K562 (cell line): ENCODE results near the gene SASH3. TPM values are rescaled to one million over a fixed set of nuclear protein-coding genes. Genes with fewer than 3 reads are reported as not detected.

Source experiments
- ARID2 ChIP-seq: fragments of 450-650 bp; IDR thresholded peaks from 2 replicates; pipeline ENCODE4 v1.6.1; 2017; ENCODE audit warnings: antibody characterized with exemption, mild to moderate bottlenecking
- ETV1 ChIP-seq: fragments of 450-650 bp; conservative IDR thresholded peaks from 2 replicates; pipeline ENCODE4 v1.6.1; 2016; ENCODE audit warnings: missing genetic modification characterization, control low read depth, low read depth, missing compliant biosample characterization
- ETV5 ChIP-seq: sonication (generic); formaldehyde crosslinking; IDR thresholded peaks from 2 replicates; pipeline ENCODE4 v1.4.0; 2020; ENCODE audit warnings: low read depth, mild to moderate bottlenecking, missing genetic modification reagents
- JUND ChIP-seq, 2 experiments: IDR thresholded peaks; 2 replicates in 1 of 2; 3 replicates in 1 of 2; pipeline ENCODE4 v1.6.1; 2011; ENCODE audit warnings: borderline replicate concordance in 2 of 2, low read depth in 2 of 2, low read length in 2 of 2, improper control_type of control experiment in 1 of 2, missing biosample characterization in 1 of 2, missing genetic modification characterization in 1 of 2, missing genetic modification reagents in 1 of 2
- NFE2 ChIP-seq: IDR thresholded peaks from 2 replicates; pipeline ENCODE4 v1.6.1; 2014; ENCODE audit warnings: antibody characterized with exemption, low read depth
- NR2C2 ChIP-seq, 2 experiments: fragments of 200-800 bp in 1 of 2; sonication (Bioruptor generic) in 1 of 2; sonication (generic) in 1 of 2; formaldehyde crosslinking in 1 of 2; IDR thresholded peaks; 2 replicates each; pipeline versions ENCODE4 v1.6.1 to v1.8.0; 2016 to 2022; ENCODE audit warnings: mild to moderate bottlenecking in 1 of 2, missing compliant biosample characterization in 1 of 2, missing genetic modification characterization in 1 of 2, missing genetic modification reagents in 1 of 2
- RAD21 ChIP-seq, 2 experiments: fragments of 250-450 bp in 1 of 2; fragments of 450-650 bp in 1 of 2; sonication (Bioruptor Pico) in 1 of 2; formaldehyde crosslinking in 1 of 2; IDR thresholded peaks in 1 of 2; conservative IDR thresholded peaks in 1 of 2; 2 replicates each; pipeline versions ENCODE4 v1.4.0 to v1.8.0; 2020 to 2022; ENCODE audit warnings: mild to moderate bottlenecking in 2 of 2, moderate library complexity in 1 of 2
- SRF ChIP-seq, 2 experiments: fragments of 250-450, 450-650 bp in 1 of 2; sonication (Bioruptor Pico) in 1 of 2; sonication (generic) in 1 of 2; formaldehyde crosslinking; IDR thresholded peaks; 2 replicates each; pipeline versions ENCODE4 v1.5.0 to v1.5.1; 2020 to 2022; ENCODE audit warnings: mild to moderate bottlenecking in 1 of 2, missing genetic modification reagents in 1 of 2
- ZNF347 ChIP-seq: fragments of 450-650 bp; formaldehyde crosslinking; IDR thresholded peaks from 2 replicates; pipeline ENCODE4 v1.4.0; 2020; ENCODE audit warnings: low read depth, mild to moderate bottlenecking, moderate library complexity
- polyA plus RNA-seq, 8 experiments: library from polyadenylated mRNA; depleted of rRNA in 4 of 8; stranded (reverse) in 5 of 8; unstranded in 3 of 8; fragments of >200 nt; fragmentation: Nextera tagmentation in 2 of 8; fragmentation: Illumina TruSeq in 1 of 8; extraction: Ambion mirVana in 2 of 8; extraction: Trizol in 1 of 8; gene quantifications; 2 replicates each; pipeline versions ENCODE4 v1.2.1 to v1.2.3, GENCODE V29; 2011 to 2014; ENCODE audit warnings: inconsistent platforms in 1 of 8, missing spikeins in 1 of 8
- total RNA-seq, 7 experiments: library from RNA; depleted of rRNA in 6 of 7; stranded (reverse); fragments of >200 nt in 6 of 7; fragmentation: Illumina TruSeq in 2 of 7; extraction: Trizol in 2 of 7; gene quantifications; 2 replicates each; pipeline versions ENCODE4 v1.2.1 to v1.2.3, GENCODE V29; 2011 to 2021; ENCODE audit warnings: low replicate concordance in 1 of 7
- TF ChIP-seq, protein P1 (sequence below): fragments of 450-650 bp; IDR thresholded peaks from 2 replicates; pipeline ENCODE4 v1.6.1; 2014; ENCODE audit warnings: low read depth, mild to moderate bottlenecking, moderate library complexity, borderline replicate concordance
- TF ChIP-seq, protein P2 (sequence below), 2 experiments: fragments of 450-650 bp; formaldehyde crosslinking in 1 of 2; IDR thresholded peaks; 2 replicates each; pipeline versions ENCODE4 v1.4.0 to v1.6.1; 2014 to 2020; ENCODE audit warnings: mild to moderate bottlenecking in 2 of 2, borderline replicate concordance in 1 of 2, low read depth in 1 of 2
- TF ChIP-seq, protein P3 (sequence below): fragments of 450-650 bp; formaldehyde crosslinking; IDR thresholded peaks from 2 replicates; pipeline ENCODE4 v1.4.0; 2020; ENCODE audit warnings: mild to moderate bottlenecking, moderate library complexity
- TF ChIP-seq, protein P4 (sequence below): sonication (generic); formaldehyde crosslinking; IDR thresholded peaks from 2 replicates; pipeline ENCODE4 v1.9.0; 2022; ENCODE audit warnings: mild to moderate bottlenecking, missing genetic modification reagents

Gene SASH3
- total and polyA plus RNA-seq, 9 of the 15 experiments (the other 6 are each of a cell fraction or from before 2014, with no cell fraction given): 0.03 to 0.72 (median 0.08) TPM

DNA sequence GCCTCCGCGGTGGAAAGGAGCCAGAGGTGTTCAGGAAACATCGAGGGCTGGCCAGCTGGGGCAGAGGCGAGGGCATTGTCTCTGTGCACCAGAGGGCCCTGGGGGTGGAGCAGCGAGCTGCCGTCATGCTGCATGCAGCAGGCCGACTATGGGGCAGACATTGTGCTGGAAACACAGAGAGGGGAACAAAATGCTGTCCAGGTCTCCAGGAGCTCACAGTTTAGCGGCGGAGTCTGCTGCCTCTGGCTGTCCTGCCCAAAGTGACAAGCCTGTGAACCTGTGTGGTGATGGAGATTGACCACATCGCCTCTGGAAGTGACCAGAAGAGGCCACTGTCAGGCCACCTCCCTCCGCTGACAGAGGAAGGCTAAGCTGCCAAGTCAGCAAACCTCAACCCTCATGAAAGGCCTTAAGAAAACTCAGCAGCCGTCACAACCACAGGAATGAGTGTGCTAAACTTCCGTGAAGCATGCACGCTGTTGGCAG lies 20.1 kb upstream of the SASH3 start (continued):
- TF ChIP-seq SRF (CRISPR knock-in tag; IDR thresholded peaks at IDR 0.05) (no peak), ZNF347 (CRISPR knock-in tag) (no peak), ETV5 (CRISPR knock-in tag) (0 out of 2 replicates have a peak, but pooled peaks have one; percentile 23), NR2C2 (CRISPR knock-in tag; IDR thresholded peaks at IDR 0.05) (no peak), NR2C2 (tag; IDR thresholded peaks at IDR 0.05) (peak; percentile 16; the same call in 1 of the 2 replicates), RAD21 (CRISPR knock-in tag; conservative IDR thresholded peaks at IDR 0.05 in 1 of 2, IDR thresholded peaks at IDR 0.05 in 1 of 2) (peak; percentile 61; a peak in 3 of 4 replicates), NFE2 (0 out of 2 replicates have a peak, but pooled peaks have one; percentile 39), ETV1 (tag) (no peak), JUND (IDR thresholded peaks at IDR 0.05; ENCODE audit: borderline replicate concordance, low read depth, low read length) (0 out of 2 replicates have a peak, but pooled peaks have one; percentile 4), JUND (tag; IDR thresholded peaks at IDR 0.05; ENCODE audit: borderline replicate concordance, low read depth, low read length) (no peak), ARID2 (no peak)
- TF ChIP-seq, protein P1, sequence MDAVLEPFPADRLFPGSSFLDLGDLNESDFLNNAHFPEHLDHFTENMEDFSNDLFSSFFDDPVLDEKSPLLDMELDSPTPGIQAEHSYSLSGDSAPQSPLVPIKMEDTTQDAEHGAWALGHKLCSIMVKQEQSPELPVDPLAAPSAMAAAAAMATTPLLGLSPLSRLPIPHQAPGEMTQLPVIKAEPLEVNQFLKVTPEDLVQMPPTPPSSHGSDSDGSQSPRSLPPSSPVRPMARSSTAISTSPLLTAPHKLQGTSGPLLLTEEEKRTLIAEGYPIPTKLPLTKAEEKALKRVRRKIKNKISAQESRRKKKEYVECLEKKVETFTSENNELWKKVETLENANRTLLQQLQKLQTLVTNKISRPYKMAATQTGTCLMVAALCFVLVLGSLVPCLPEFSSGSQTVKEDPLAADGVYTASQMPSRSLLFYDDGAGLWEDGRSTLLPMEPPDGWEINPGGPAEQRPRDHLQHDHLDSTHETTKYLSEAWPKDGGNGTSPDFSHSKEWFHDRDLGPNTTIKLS: peak; percentile 33; the same call in 1 of the 2 replicates
- TF ChIP-seq, protein P2, sequence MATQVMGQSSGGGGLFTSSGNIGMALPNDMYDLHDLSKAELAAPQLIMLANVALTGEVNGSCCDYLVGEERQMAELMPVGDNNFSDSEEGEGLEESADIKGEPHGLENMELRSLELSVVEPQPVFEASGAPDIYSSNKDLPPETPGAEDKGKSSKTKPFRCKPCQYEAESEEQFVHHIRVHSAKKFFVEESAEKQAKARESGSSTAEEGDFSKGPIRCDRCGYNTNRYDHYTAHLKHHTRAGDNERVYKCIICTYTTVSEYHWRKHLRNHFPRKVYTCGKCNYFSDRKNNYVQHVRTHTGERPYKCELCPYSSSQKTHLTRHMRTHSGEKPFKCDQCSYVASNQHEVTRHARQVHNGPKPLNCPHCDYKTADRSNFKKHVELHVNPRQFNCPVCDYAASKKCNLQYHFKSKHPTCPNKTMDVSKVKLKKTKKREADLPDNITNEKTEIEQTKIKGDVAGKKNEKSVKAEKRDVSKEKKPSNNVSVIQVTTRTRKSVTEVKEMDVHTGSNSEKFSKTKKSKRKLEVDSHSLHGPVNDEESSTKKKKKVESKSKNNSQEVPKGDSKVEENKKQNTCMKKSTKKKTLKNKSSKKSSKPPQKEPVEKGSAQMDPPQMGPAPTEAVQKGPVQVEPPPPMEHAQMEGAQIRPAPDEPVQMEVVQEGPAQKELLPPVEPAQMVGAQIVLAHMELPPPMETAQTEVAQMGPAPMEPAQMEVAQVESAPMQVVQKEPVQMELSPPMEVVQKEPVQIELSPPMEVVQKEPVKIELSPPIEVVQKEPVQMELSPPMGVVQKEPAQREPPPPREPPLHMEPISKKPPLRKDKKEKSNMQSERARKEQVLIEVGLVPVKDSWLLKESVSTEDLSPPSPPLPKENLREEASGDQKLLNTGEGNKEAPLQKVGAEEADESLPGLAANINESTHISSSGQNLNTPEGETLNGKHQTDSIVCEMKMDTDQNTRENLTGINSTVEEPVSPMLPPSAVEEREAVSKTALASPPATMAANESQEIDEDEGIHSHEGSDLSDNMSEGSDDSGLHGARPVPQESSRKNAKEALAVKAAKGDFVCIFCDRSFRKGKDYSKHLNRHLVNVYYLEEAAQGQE (IDR thresholded peaks at IDR 0.05; ENCODE audit: borderline replicate concordance): peak; percentile 52; the same call in 1 of the 2 replicates
- TF ChIP-seq, protein P2 (CRISPR knock-in tag; IDR thresholded peaks at IDR 0.05; ENCODE audit: low read depth): no peak
- TF ChIP-seq, protein P3, sequence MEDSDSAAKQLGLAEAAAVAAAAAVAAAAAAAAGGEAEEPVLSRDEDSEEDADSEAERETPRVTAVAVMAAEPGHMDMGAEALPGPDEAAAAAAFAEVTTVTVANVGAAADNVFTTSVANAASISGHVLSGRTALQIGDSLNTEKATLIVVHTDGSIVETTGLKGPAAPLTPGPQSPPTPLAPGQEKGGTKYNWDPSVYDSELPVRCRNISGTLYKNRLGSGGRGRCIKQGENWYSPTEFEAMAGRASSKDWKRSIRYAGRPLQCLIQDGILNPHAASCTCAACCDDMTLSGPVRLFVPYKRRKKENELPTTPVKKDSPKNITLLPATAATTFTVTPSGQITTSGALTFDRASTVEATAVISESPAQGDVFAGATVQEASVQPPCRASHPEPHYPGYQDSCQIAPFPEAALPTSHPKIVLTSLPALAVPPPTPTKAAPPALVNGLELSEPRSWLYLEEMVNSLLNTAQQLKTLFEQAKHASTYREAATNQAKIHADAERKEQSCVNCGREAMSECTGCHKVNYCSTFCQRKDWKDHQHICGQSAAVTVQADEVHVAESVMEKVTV (CRISPR knock-in tag): peak; percentile 34; the same call in 1 of the 2 replicates
- TF ChIP-seq, protein P4, sequence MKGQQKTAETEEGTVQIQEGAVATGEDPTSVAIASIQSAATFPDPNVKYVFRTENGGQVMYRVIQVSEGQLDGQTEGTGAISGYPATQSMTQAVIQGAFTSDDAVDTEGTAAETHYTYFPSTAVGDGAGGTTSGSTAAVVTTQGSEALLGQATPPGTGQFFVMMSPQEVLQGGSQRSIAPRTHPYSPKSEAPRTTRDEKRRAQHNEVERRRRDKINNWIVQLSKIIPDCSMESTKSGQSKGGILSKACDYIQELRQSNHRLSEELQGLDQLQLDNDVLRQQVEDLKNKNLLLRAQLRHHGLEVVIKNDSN (CRISPR knock-in tag): no peak
